Stimulated activated CD8-positive, alpha-beta memory T cell treated with anti-CD3 and anti-CD28 coated beads, Interleukin-7, amount 100 ng/mL, for 48 hours (primary cell): ENCODE data around the gene CSNK1D.
"Not testable (repeated sequence)": the region's sequence is repeated elsewhere in the genome, so short reads cannot be mapped to it uniquely, and the experiment has no call there.

Source experiments
- DNase-seq, 2 donors: peaks; one replicate each; pipeline ENCODE4 v3.0.0-alpha.2; 2020; ENCODE audit warnings: low read depth in 1 of 2; ENCODE audit errors: extremely low read depth in 1 of 2

Gene CSNK1D

GRCh38 chr17:82276938-82277337, 3.4 kb upstream of the CSNK1D start:
- DNase-seq = no peak

- no peak for DNase-seq
Observed at GRCh38 chr17:82275326-82275725, 1.8 kb upstream of the CSNK1D start.

- no peak for DNase-seq
Observed at GRCh38 chr17:82274134-82275020, 877 bp upstream of the CSNK1D start.

GRCh38 chr17:82272495-82273326, 789 bp downstream of the CSNK1D start:
- no peak for DNase-seq

GRCh38 chr17:82271401-82271800, 2.1 kb downstream of the CSNK1D start:
- DNase-seq = no peak

- DNase-seq = no peak
Observed at GRCh38 chr17:82270651-82271050, 2.8 kb downstream of the CSNK1D start.

GRCh38 chr17:82269882-82270500, 3.5 kb downstream of the CSNK1D start:
- no peak for DNase-seq

GRCh38 chr17:82269138-82269881, 4.2 kb downstream of the CSNK1D start:
- DNase-seq = no peak

GRCh38 chr17:82267575-82268379, 5.7 kb downstream of the CSNK1D start:
- DNase-seq = peak in 1 of 2 donors; percentile 37

GRCh38 chr17:82266142-82266541, 7.4 kb downstream of the CSNK1D start:
- DNase-seq = no peak

- no peak for DNase-seq
Observed at GRCh38 chr17:82263641-82264040, 9.9 kb downstream of the CSNK1D start.

- no peak for DNase-seq
Observed at GRCh38 chr17:82262344-82262743, 11.2 kb downstream of the CSNK1D start.

- DNase-seq = not testable (repeated sequence)
Observed at GRCh38 chr17:82259972-82260961, 13.2 kb downstream of the CSNK1D start.

- no peak for DNase-seq
Observed at GRCh38 chr17:82258555-82258954, 14.9 kb downstream of the CSNK1D start.

GRCh38 chr17:82257473-82257872, 16.0 kb downstream of the CSNK1D start:
- peak; percentile 39 to 62 for DNase-seq

- no peak for DNase-seq
Observed at GRCh38 chr17:82256242-82256885, 17.1 kb downstream of the CSNK1D start.

- no peak for DNase-seq
Observed at GRCh38 chr17:82255402-82255972, 18.0 kb downstream of the CSNK1D start.

- not testable (repeated sequence) for DNase-seq
Observed at GRCh38 chr17:82254746-82255145, 18.8 kb downstream of the CSNK1D start.
